HG02840 (cell line): ENCODE measurements around the gene COLQ.
"Not testable (repeated sequence)": the region's sequence is repeated elsewhere in the genome, so short reads cannot be mapped to it uniquely, and the experiment has no call there.

Experiments
- ATAC-seq: cut with Tn5 transposase; IDR thresholded peaks from one replicate; pipeline ENCODE4 v1.9.1; 2021; ENCODE audit warnings: mild to moderate bottlenecking, moderate library complexity, moderate number of reproducible peaks; ENCODE audit not compliant: unreplicated experiment, low FRiP score

The COLQ gene

DNA sequence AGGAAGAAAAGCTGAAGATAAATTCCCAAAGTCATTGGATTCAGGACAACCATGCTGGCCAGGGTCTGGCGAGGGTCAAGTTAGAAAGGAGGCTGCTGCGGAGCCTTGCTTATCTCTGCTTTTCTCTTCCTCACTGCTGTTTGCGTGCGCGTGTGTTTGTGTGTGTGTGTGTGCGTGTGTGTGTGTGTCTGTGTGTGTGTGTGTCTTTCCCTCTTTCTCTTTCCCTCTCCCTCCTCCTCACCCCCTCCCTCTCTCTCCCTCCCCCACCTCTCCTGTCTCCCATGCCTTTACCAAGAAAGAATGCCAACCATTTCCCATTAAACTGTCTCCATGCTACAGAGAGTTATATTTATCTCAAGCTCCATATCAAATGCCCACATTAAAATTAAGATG, at the start of gene COLQ:
COLQ (minus strand) TSS at position 134 of the 393 bp plus-strand sequence; CDS start at position 53, 81 bp downstream.
- ATAC-seq, result no peak

DNA sequence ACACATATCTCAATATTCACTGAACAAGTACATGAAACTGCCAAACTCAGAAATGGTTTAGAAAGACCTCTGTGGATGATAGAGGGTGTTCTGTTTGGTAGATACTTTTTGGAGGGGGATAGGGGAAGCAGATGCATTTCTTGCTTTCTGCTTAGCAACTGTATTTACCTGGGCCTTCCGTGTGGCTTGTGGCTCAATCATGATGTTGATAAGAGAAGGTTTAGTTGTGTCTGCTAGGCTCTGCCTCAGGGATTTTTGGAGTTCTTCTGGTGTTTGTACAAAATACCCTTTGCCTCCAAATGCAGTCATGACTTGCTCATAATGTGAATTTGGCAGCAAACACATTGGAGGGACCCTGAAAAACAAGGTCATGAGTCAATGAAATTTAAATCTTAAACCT, 41.7 kb upstream of the COLQ start:
- no peak for ATAC-seq

DNA sequence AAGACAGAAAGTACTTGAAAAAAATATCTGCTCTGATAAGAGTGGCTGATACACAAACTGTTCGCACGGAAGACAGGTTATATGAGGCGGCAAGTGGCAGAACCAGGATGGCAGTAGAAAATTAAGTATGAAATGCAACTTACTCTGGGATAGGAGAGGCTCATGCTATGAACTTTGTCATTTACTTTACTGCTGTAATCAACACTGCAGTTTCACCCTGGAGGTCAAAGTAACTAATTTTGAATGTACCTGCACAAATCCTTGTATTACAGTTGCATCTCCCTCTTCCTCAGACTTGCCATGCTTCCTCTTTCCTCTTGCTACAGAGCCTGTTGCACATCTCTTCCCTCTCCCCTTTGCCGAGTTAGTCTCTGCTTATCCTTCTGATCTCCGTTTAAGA, 41.1 kb upstream of the COLQ start:
- ATAC-seq, result no peak

DNA sequence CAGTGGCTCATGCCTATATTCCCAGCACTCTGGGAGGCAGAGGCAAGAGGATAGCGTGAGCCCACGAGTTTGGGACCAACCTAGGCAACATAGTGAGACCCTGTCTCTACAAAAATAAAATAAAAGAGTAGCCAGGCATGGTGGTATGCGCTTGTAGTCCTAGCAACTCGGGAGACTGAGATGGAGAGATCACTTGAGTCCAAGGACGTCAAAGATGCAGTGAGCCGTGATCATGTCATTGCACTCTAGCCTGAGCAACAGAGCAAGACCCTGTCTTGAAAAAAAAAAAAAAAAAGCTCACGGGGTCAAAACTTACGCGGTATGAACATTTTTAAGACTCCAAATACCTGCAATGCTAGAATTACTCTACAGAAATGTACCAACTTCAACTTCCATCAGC, 37.1 kb upstream of the COLQ start:
- no peak for ATAC-seq

DNA sequence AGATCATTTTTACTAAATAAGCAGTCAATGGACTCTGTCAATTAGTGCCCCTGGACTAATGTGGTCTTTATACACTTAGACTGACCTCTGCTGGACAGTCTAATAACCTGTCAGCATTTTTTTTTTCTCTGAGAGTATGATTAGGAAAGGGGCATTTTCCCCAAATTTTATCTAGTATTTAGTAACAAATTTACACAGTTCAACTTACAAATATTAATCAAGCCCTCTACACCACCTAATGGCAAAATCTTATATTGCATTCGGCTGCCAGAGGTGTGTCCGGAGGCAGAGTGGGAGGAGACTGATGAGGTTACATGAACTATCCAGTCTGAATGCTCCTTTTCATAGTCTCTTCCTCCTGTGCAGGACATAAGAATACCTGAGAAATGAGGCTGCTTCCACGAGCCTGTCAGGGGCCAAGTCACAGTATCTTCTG, 36.0 kb upstream of the COLQ start:
- ATAC-seq, result no peak

DNA sequence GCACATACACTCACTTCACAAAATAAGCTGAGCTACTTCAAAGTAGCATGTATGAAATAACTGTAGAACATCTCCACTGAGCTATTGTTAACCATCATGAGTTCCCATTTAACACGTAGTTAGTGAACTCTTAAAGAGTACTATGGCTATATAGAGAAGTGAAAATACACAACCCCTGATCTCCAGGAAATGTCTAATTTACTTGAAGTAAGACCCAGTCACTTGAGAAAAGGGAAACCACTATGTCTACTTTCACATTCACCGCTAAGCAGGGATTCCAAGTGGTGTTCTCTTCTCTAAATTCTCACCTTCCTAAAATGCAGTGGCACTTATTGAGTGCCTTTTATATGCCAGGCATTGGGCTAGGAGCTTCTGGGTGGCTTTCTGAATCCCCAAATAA, 35.0 kb upstream of the COLQ start:
- ATAC-seq, result peak; percentile 69

DNA sequence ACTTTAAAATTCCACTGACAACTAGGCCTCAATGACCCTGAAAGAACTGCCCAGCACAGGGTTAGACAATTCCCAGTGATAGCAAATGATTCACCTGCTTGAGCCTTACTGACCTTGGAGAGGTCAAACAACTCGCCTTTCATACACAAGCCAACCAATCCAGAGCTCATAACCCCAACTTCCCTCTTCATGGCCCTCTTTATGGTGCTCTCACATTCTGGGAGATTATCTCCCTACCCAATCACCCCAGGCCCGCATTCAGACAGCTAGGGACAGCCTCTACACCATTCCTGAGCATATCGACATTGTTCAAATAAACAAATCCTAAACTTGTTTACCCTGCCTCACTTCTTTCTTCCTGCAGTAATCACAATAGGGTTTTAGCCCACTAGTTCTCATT, 32.2 kb upstream of the COLQ start:
- ATAC-seq, result no peak

DNA sequence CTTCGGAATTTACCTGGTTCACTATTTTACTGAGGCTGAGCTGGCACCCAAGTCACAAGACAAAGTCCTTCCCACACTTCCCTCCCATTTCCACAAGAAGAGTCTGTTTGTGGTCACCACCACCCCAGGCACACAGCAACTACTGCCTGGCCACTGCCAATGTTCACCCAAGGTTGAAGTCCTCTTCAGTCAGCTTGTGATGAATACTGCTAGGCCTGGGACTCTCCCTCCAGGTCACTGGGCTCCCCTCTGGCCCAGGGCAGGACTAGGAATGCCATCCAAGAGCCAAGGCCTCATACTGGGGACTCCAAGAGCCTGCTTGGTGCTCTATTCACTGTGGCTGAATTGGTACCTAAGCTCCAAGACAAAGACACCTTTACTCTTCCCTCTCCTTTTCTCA, 30.4 kb upstream of the COLQ start:
- ATAC-seq, result no peak

DNA sequence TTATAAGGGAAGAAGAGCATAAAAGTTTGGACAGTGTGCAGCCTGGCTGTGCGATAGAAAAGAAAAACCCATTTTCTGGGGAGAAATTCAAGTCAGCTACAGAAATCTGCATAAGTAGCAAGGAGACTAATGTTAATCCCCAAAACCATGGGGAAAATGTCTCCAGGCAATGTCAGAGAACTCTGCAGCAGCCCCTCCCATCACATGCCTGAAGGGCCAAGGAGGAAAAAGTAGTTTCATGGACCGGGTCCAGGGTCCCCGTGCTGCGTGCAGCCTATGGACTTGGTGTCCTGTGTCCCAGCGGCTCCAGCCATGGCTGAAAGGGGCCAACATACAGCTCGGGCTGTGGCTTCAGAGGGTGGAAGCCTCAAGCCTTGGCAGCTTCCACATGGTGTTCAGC, 28.3 kb upstream of the COLQ start:
- ATAC-seq, result no peak

DNA sequence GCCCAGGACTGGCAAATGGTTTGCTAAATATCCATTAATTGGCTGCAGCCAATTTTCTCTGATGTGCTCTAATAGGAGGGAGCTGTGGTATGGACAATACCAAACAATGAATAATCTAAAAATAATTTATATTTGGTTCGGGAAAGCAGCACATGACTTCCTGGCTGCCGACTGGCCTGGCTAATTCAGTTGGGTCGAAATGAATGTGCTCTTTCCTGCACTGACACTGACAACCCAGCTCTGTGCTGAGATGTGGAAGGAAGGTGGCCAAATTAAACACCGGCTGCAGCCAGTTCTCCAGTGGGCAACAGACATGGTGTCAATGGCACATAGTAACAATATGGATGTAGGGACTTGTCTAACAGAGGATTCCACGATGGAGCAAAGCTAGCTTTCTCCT, 21.1 kb upstream of the COLQ start:
- ATAC-seq, result no peak

DNA sequence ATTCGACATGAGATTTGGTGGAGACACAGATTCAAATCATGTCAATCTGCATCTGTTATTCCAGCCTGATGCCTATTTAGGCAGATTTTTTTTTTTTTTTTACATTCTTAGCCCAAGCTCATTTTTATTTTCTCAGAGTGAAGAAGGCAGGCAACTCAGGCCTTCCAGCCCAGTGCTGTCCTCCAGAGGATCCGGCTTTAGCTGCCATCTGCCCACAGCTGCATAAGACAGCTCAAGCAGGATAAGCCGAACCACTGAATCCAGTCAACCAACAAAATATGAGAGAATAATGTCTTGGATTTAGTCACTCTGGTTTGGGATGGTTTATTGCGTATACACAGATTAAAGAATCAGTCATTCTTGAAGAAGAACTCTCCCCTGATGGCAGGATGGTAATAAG, 19.9 kb upstream of the COLQ start:
- no peak for ATAC-seq

DNA sequence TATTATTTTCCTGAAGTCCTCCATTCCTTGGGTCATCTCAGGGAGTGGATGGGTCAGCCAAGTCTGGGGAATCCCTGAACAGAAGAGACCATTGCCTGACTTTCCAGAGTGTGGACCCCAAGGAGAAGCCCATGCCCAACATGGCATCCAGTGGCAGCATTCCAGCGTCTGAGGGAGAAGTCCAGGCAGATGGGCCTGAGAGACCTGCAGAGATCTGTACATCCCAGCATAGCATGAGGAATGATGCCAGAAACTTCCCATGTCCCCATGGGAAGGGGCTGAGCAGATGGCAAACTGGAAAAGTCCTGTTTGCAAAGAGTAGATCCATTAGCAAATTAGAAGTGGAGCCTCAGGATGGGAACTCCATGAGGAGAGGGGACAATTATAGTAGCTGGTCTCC, 17.6 kb upstream of the COLQ start:
- no peak for ATAC-seq

DNA sequence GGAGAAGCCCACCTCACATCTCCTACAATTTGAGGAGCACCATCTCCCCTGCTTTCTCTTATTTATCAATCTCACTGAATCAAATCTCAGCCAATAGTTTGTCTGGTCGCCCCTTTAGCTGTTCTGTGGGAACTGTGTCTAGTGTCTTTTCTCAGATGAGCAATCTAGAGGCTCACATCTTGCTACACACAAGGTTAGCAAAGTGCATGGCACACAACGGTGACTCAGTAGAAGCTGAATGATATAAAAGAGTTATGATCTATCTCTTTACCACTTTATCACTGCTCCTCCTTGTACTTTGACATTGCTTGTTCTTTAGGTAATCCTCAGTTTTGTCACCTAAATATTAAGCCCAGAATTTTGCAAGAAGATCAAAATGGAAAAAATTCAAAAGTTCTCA, 16.8 kb upstream of the COLQ start:
- no peak for ATAC-seq

DNA sequence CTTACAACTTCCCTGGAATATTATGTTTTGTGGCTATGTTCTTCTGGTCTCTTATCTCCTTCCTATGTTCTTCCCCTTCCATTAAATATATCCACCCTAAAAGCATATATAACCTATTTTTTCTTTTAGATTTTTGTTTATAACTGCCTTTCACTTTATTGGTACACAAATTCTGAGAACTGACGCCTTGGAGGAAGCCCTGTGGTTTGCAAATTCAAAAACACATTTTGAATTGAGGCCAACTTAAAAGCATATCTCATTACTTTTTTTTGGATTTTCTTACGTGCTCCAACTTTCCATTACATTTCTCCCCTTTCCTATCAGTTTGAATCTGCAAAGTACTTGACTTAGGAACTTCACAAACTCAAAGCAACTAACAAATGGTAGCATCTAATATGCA, 15.3 kb upstream of the COLQ start:
- ATAC-seq, result no peak

DNA sequence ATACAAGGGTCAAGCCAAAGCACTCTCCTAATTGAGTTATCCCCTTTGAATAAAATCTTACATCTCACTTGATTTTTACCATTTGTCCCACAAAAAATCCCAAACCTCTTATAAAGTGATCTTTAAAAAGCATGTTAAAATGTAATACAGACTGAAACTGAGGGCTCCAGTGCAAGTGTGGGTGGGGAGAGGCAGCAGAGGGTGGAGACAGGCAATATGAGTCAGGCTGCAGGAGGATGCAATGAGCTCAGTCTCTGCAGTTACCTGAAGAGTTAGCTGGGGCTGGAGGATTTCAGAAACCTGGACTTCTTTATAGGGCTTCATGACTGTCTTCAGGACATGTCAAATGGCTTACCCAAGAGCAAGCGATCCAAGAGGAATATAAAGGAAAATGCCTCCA, 14.2 kb upstream of the COLQ start:
- no peak for ATAC-seq

DNA sequence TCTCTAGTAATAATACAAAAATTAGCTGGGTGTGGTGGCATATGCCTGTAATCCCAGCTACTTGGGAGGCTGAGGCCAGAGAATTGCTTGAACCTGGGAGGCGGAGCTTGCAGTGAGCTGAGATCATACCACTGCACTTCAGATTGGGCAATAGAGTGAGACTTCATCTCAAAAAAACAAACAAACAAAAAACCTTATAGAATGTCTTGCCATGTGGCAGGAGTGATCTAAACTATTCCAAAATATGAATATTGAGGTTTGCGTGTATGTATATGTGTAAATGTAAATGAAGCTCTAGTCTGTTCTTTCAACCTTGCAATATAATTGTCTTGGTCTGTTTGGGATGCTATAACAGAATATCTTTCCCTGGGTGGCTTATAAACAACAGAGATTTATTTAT, 11.1 kb upstream of the COLQ start:
- ATAC-seq, result not testable (repeated sequence)

DNA sequence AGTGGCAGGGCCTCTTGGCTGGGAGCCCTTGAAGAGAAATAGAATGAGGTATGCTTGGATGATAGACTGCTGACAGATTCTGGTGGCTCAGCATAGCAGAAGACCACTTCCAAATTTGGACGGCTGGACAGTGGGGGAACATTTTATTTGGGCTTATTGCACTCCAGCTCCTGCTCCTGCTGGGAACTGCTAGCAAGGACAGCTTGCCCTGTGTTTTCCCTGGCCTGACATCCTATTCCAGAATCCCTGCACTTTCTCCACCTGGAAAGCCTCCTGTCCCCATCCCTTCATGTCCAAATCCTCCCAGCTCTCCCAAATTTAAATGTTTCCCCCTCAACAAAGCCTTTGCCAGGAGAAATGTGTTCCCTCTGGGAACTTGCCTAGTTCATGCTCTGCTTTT, 9.8 kb upstream of the COLQ start:
- no peak for ATAC-seq

DNA sequence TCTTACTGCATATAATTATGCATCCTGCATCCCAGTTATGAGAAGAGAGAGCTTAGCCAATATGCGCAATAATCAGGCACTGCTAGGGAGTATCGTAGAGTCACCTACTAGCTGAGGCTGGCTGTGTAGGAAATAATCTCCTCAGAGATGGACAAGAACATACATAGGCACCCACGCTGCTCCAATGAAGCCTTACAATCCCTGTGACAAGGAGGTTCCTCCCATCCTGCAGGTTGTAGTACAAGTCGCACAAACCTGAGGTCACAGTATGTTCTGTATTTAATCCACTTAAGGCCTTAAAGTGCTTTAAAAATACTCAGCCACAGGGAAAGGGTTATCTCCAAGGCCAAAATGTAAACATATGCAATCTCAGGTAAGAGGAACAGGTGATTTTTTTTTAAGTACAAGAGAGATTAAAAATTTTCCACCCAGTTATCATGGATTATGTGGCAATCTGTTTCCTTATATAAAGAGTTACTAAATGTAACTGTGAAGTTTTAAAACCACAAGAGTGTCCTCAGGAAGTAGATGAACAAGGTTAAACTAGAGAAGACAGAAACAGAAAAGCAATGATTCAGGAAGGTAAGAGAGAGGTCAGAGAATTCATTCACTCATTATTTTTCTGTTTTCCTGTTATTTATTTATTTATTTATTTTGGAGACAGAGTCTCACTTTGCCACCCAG, 7.5 kb upstream of the COLQ start:
- no peak for ATAC-seq

DNA sequence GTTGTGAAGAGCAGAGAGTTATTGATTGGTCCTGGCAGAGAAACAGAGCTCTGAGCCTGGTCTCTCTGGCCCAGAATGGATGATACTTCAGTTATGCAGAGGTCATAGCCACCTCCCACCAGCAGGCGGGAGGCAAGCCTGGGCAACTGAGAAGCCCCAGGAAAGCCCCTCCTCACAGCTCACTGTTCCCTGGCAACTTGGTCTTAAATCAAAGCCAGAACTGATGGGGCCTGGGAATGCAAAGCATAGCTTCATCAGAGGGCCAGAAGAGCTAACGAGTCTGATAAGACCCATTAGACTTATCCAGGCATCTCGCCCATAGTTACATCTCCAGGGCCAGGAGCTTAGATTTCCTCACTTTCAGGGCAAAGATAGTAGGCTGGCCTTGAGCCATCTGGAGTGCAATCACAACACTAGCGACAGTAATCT, 5.5 kb upstream of the COLQ start:
- ATAC-seq, result no peak

DNA sequence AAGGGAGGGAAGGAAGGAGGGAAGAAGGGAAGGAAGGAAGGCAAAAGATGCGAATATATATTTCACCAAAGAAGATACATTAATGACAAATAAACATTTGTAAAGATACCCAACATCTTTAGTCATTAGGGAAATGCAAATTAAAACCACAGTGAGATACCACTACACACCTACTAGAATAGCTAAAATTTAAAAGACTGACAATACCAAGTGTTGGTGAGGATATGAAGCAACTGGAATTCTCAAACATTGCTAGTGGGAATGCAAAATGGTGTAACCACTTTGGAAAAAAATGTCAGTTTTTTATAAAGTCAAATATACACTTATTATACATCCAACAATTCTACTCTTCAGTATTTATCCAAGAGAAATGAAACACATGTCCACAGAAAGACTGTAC, 4.3 kb upstream of the COLQ start:
- no peak for ATAC-seq

DNA sequence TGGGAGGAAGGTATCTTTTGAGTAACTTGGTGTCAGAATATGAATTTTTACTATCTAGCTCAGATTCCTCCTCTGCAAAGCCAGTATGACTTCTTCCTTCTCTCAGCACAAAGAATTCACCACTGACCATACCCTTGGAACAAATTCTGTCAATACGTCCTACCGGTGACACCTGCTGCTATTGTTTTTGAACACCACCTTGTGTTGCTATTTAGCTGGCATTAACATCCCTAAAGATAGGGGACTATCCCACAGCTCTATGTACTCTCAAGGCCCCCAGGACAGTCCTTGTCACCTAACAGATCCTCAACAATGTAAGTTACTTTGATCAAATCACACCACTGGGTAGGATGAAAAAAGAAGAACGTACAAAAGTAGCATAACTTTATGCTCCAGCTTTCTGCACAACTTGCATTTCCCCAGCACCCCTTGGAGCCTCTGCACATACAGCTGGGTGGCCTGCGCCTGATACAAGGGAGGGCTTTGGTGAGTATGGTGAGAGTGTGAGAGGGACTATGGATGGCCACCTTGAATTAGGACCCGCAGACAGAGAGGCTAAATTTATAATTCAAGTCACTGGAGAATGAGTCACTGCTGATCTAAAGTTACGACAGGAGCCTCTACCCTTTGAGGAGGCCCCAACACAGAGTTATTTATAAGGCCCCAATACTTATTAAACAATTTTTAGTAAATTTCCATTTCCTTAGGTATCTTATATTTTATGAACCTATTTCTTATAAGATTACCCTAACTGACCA, 2.3 kb upstream of the COLQ start:
- no peak for ATAC-seq

DNA sequence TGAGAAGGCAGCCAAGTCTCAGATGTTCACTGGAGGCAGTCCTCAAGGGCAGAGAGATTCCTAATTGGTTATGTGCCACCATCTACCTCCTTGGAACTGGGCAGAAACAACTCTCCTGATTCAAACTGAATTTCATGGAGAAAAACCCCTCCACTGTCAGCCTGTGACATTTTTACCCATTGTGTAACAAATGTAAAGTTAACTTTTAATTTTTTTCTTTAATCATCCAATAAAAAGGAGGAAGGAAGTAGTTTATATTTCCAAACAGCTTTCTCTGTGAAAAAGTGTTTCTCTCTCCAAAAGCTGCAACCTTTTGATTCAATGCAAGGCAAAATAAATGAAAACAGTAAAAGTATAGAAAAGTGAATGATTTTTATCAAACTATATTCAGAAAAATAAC, 510 bp upstream of the COLQ start:
- ATAC-seq, result no peak
